IPS-20b (cell line): Measurements from ENCODE around the gene P2RX7.

Experiments used
- H3K27ac ChIP-seq: one replicate; pipeline ENCODE4 v1.5.1; 2013; ENCODE audit warnings: low read length
- H3K27me3 ChIP-seq: 2 replicates; pipeline ENCODE4 v1.6.1; 2013; ENCODE audit warnings: mild to moderate bottlenecking, low read length, inconsistent platforms; ENCODE audit not compliant: insufficient read depth
- H3K36me3 ChIP-seq: 2 replicates; pipeline ENCODE4 v1.6.1; 2013; ENCODE audit warnings: low read depth, mild to moderate bottlenecking, inconsistent platforms, low read length, moderate library complexity; ENCODE audit not compliant: insufficient read depth
- H3K4me1 ChIP-seq: 2 replicates; pipeline ENCODE4 v1.6.1; 2013; ENCODE audit warnings: mild to moderate bottlenecking, control low read depth, inconsistent platforms, low read length, moderate library complexity; ENCODE audit not compliant: insufficient read depth
- H3K4me3 ChIP-seq: 2 replicates; pipeline ENCODE4 v1.5.1; 2013; ENCODE audit warnings: mild to moderate bottlenecking, low read length, inconsistent platforms
- H3K9ac ChIP-seq: 2 replicates; pipeline ENCODE4 v1.6.1; 2013; ENCODE audit warnings: low read depth, mild to moderate bottlenecking, inconsistent platforms, low read length, moderate library complexity
- H3K9me3 ChIP-seq: 2 replicates; pipeline ENCODE4 v1.6.1; 2013; ENCODE audit warnings: mild to moderate bottlenecking, low read depth, low read length, inconsistent platforms; ENCODE audit not compliant: insufficient read depth

The P2RX7 gene

GRCh38 chr12:121092034-121092433 is 40.6 kb upstream of the P2RX7 start:
- Histone ChIP-seq H3K4me1 (no peaks in the 10 kb centered on the region), H3K9ac (no peak overlapping the region), H3K36me3 (no peaks in the 10 kb centered on the region), H3K4me3 (no peak overlapping the region), H3K27ac (no peak overlapping the region), H3K9me3 (no peaks in the 10 kb centered on the region), H3K27me3 (peaks cover 18% of the 10 kb centered on the region)

- no peak overlapping the region for H3K4me3 ChIP-seq
- H3K9ac ChIP-seq, result no peak overlapping the region
- peaks cover 18% of the 10 kb centered on the region for H3K27me3 ChIP-seq
- no peaks in the 10 kb centered on the region for H3K36me3 ChIP-seq
- no peak overlapping the region for H3K27ac ChIP-seq
- H3K9me3 ChIP-seq, result no peaks in the 10 kb centered on the region
- no peaks in the 10 kb centered on the region for H3K4me1 ChIP-seq
Measured at GRCh38 chr12:121093487-121093891, 39.2 kb upstream of the P2RX7 start.

GRCh38 chr12:121095544-121096198 is 37.0 kb upstream of the P2RX7 start:
- Histone ChIP-seq H3K27me3 (peaks cover 18% of the 10 kb centered on the region), H3K4me3 (peak overlapping the region; percentile 55), H3K36me3 (no peaks in the 10 kb centered on the region), H3K4me1 (no peaks in the 10 kb centered on the region), H3K9me3 (peaks cover 2% of the 10 kb centered on the region; the same call in 1 of the 2 replicates), H3K27ac (no peak overlapping the region), H3K9ac (no peak overlapping the region)

DNA sequence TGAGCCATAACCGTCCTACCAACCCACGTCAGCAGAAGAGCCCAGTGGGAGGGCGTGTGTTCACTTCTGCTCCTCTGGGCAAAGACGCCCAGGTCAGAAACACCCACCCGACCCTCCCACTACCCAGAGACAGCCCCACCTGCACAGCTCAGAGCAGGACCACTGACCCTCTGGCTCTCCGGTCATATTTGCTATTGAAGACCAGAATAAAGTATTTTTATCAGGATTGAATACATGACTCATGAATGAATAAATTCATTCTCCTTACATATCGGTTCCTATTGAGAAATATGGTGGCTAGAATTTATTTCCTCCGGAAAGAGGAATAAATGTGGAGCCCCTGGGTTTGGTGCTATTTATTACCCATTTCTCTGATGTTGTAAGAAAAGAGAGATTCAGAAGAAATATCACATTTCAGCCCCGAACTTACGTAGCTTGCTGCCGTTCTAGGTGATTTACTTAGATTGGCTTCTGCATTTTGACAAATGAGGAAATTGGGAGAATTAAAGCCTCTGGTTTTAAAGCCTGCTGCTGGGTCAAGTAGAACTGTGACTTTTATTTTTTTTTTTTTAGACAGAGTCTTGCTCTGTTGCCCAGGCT is 36.4 kb upstream of the P2RX7 start:
- H3K4me3 ChIP-seq, result no peak overlapping the region
- H3K27ac ChIP-seq, result no peak overlapping the region
- no peaks in the 10 kb centered on the region for H3K4me1 ChIP-seq
- H3K9me3 ChIP-seq, result peaks cover 2% of the 10 kb centered on the region; the same call in 1 of the 2 replicates
- H3K27me3 ChIP-seq, result peaks cover 18% of the 10 kb centered on the region
- H3K36me3 ChIP-seq, result no peaks in the 10 kb centered on the region
- no peak overlapping the region for H3K9ac ChIP-seq

- no peaks in the 10 kb centered on the region for H3K4me1 ChIP-seq
- H3K27me3 ChIP-seq, result peaks cover 10% of the 10 kb centered on the region
- H3K9me3 ChIP-seq, result peaks cover 2% of the 10 kb centered on the region; the same call in 1 of the 2 replicates
- no peak overlapping the region for H3K4me3 ChIP-seq
- H3K27ac ChIP-seq, result no peak overlapping the region
- no peak overlapping the region for H3K9ac ChIP-seq
- no peaks in the 10 kb centered on the region for H3K36me3 ChIP-seq
Measured at GRCh38 chr12:121099779-121100178, 32.9 kb upstream of the P2RX7 start.

- Histone ChIP-seq H3K4me3 (no peak overlapping the region), H3K9ac (no peak overlapping the region), H3K36me3 (no peaks in the 10 kb centered on the region), H3K9me3 (peaks cover 2% of the 10 kb centered on the region; the same call in 1 of the 2 replicates), H3K4me1 (no peaks in the 10 kb centered on the region), H3K27me3 (no peaks in the 10 kb centered on the region; the same call in 1 of the 2 replicates), H3K27ac (no peak overlapping the region)
Measured at GRCh38 chr12:121102307-121102706, 30.4 kb upstream of the P2RX7 start.

- no peak overlapping the region for H3K9ac ChIP-seq
- H3K36me3 ChIP-seq, result no peaks in the 10 kb centered on the region
- H3K4me1 ChIP-seq, result no peaks in the 10 kb centered on the region
- no peaks in the 10 kb centered on the region; the same call in 1 of the 2 replicates for H3K27me3 ChIP-seq
- no peak overlapping the region for H3K27ac ChIP-seq
- no peaks in the 10 kb centered on the region for H3K9me3 ChIP-seq
- no peak overlapping the region for H3K4me3 ChIP-seq
Measured at GRCh38 chr12:121107681-121108080, 25.0 kb upstream of the P2RX7 start.

- Histone ChIP-seq H3K36me3 (no peaks in the 10 kb centered on the region), H3K9ac (no peak overlapping the region), H3K4me1 (no peaks in the 10 kb centered on the region), H3K9me3 (no peaks in the 10 kb centered on the region), H3K4me3 (no peak overlapping the region), H3K27ac (no peak overlapping the region), H3K27me3 (no peaks in the 10 kb centered on the region; the same call in 1 of the 2 replicates)
Measured at GRCh38 chr12:121108492-121108891, 24.2 kb upstream of the P2RX7 start.

- Histone ChIP-seq H3K27ac (no peak overlapping the region), H3K9ac (no peak overlapping the region), H3K27me3 (no peaks in the 10 kb centered on the region; the same call in 1 of the 2 replicates), H3K36me3 (no peaks in the 10 kb centered on the region), H3K9me3 (no peaks in the 10 kb centered on the region), H3K4me1 (no peaks in the 10 kb centered on the region), H3K4me3 (no peak overlapping the region)
Measured at GRCh38 chr12:121110211-121110940, 22.3 kb upstream of the P2RX7 start.

DNA sequence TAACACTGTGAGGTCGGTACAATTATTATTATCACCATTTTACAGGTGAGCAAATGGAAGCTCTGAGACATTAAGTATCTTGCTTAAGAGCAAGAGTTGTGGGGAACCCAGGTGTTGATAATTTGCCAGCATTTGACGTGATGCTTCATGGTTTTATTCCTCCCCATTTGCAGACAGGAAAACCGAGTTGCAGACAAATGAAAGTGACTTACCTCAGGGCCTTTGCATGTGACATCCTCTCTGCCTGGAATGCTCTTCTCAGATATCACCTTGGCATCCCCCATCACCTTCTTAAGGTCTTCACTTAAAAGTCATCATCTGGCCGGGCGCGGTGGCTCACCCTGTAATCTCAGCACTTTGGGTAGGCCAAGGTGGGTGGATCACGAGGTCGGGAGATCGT is 21.0 kb upstream of the P2RX7 start:
- Histone ChIP-seq H3K4me1 (no peaks in the 10 kb centered on the region), H3K4me3 (no peak overlapping the region), H3K36me3 (no peaks in the 10 kb centered on the region), H3K27me3 (no peaks in the 10 kb centered on the region), H3K27ac (no peak overlapping the region), H3K9ac (no peak overlapping the region), H3K9me3 (no peaks in the 10 kb centered on the region)

DNA sequence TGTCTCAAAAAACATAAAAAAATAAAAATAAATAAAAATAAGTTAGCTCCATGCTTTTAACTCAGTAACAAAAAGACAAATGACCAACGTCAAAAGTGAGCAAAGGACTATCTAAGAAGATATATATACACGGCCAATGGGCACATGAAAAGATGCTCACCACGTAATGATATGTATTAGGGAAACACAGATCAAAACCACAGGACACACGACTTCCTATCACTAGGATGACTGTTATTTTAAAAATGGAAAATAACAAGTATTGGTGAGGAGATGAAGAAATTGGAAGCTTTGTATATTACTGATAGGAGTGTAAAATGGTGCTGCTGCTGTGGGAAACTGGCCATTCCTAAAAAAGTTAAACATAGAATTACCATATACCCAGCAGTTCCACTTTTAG is 20.2 kb upstream of the P2RX7 start:
- no peaks in the 10 kb centered on the region for H3K4me1 ChIP-seq

DNA sequence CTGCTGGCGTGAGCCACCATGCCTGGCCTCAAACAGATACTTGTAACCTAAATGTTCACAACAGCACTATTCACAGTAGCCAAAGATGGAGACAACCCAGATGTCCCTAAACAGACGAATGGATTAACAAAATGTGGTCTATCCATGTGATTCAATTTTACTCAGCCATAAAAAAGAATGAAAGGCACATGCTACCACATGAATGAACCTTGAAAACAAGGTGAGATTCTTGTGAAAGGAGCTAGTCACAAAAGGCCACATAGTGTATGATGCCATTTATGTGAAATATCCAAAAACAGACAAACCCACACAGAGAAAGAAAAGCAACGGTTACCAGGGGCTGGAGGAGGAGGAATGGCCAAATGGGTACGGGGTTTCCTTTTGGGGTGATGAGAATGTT is 19.6 kb upstream of the P2RX7 start:
- no peaks in the 10 kb centered on the region for H3K4me1 ChIP-seq
- no peak overlapping the region for H3K4me3 ChIP-seq
- no peaks in the 10 kb centered on the region for H3K36me3 ChIP-seq
- H3K9me3 ChIP-seq, result no peaks in the 10 kb centered on the region
- no peak overlapping the region for H3K9ac ChIP-seq
- no peaks in the 10 kb centered on the region for H3K27me3 ChIP-seq
- H3K27ac ChIP-seq, result no peak overlapping the region

More for the DNA sequence above, 20.2 kb upstream of the P2RX7 start:
- Histone ChIP-seq H3K4me3 (no peak overlapping the region), H3K27me3 (no peaks in the 10 kb centered on the region), H3K9ac (no peak overlapping the region), H3K36me3 (no peaks in the 10 kb centered on the region), H3K9me3 (no peaks in the 10 kb centered on the region), H3K27ac (no peak overlapping the region)
